Parathyroid adenoma (tissue), 2 donors: ENCODE measurements around the gene AUTS2.

ENCODE experiments used
- H2AFZ ChIP-seq: fragments of 300-600 bp; sonication (generic); one replicate; pipeline ENCODE4 v1.7.0; 2017; ENCODE audit warnings: antibody characterized with exemption, mild to moderate bottlenecking
- H3K27ac ChIP-seq: fragments of 300-600 bp; sonication (generic); one replicate; pipeline ENCODE4 v1.7.0; 2017
- H3K27me3 ChIP-seq: fragments of 300-600 bp; sonication (generic); one replicate; pipeline ENCODE4 v1.7.0; 2017; ENCODE audit warnings: low read length; ENCODE audit not compliant: control insufficient read depth, insufficient read depth
- H3K36me3 ChIP-seq: fragments of 300-600 bp; sonication (generic); one replicate; pipeline ENCODE4 v1.7.0; 2017; ENCODE audit warnings: low read length; ENCODE audit not compliant: control insufficient read depth, insufficient read depth
- H3K4me1 ChIP-seq: fragments of 300-600 bp; sonication (generic); one replicate; pipeline ENCODE4 v1.7.0; 2017; ENCODE audit warnings: control low read depth
- H3K4me2 ChIP-seq: fragments of 300-600 bp; sonication (generic); one replicate; pipeline ENCODE4 v1.7.0; 2017; ENCODE audit warnings: low read length
- H3K4me3 ChIP-seq: fragments of 300-600 bp; sonication (generic); one replicate; pipeline ENCODE4 v1.7.0; 2017; ENCODE audit warnings: low read depth, low read length
- H3K79me2 ChIP-seq: fragments of 300-600 bp; sonication (generic); one replicate; pipeline ENCODE4 v1.7.0; 2017; ENCODE audit warnings: control low read depth
- H3K9ac ChIP-seq: fragments of 300-600 bp; sonication (generic); one replicate; pipeline ENCODE4 v1.7.0; 2017; ENCODE audit warnings: mild to moderate bottlenecking
- H3K9me3 ChIP-seq: fragments of 300-600 bp; sonication (generic); one replicate; pipeline ENCODE4 v1.7.0; 2017; ENCODE audit warnings: low read length; ENCODE audit not compliant: control insufficient read depth
- CTCF ChIP-seq: fragments of 300-600 bp; sonication (generic); IDR thresholded peaks from one replicate; pipeline ENCODE4 v1.7.0; 2017; ENCODE audit warnings: antibody characterized with exemption, mild to moderate bottlenecking
- donor health status: primary hyperparathyroidism.

Gene AUTS2

DNA sequence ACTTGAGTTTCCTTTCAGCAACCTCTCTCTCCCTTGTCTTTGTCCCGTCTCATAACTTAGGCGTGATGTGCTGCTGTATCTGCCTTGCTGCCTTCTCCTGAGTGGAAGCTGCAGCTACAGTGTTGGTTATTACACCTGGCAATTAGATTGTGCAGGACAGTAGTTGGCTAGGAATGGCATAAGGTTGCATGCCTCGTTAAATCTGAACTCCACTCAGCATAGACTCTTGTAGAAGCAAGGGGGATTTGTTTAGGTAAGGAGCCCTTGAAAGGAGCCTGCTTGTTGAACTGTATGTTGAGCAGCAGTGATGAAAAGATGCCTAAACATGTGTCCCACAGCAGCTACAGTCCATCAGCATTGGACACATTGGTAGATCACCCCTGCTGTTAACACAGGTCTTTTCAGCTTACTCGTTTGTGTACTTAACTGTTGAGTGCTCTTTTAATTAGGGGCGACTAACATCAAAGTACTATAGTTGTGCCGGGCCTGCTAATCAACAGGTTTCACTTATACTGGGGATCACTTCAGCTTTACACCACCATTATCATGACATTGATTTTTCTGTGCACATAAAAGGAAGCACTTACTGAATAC, 225.0 kb downstream of the AUTS2 start:
- no peaks in the 10 kb centered on the region for H3K9me3 ChIP-seq
- no peak for TF ChIP-seq CTCF
- H3K36me3 ChIP-seq, result no peaks in the 10 kb centered on the region

DNA sequence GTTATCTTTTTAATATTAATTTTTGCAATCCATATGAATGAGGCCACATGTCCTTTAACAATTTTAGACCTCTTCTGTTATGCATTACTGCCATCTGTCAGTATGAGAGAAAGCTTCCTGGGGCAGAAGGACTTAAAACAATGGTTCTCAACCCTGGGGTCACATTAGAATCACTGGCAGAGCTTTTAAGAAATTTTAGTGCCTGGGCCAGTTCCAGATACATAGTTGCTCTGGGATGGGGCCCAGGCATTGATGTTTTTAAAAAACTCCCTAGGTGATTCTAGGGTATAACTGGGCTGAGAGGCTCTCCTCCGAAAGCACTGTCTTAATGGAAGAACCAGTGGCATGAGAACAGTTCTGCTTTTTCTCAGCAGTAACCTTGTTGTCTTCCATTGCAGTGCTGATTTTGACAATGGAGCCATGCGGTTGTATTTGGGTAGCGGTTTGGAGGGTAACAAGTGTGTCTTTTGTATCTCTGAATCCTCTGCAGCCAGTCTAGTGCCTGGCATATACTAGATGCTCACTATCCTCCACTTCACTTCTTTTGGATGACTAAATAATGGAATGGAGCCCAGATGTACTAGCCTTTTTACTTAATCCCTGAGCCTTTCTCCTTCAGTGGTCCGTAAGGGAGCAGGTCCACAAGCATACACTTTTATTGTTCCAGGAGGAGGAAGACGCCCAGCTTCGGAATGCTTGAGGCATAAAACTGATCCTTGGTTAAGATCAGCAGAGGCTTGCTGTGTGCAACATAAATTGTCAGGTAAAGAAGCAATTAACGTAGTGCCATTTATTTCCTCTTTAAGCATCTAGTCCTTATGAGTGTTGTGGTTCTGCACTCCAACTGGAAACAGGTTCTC, 227.1 kb downstream of the AUTS2 start:
- Histone ChIP-seq H3K79me2 (no peaks in the 10 kb centered on the region), H3K36me3 (no peaks in the 10 kb centered on the region), H3K4me1 (no peaks in the 10 kb centered on the region), H3K27ac (no peak overlapping the region), H3K9ac (no peak overlapping the region), H3K4me2 (no peak overlapping the region), H3K27me3 (no peaks in the 10 kb centered on the region), H2AFZ (no peak overlapping the region), H3K4me3 (no peak overlapping the region), H3K9me3 (no peaks in the 10 kb centered on the region)
- TF ChIP-seq CTCF, result no peak

More for the DNA sequence above, 225.0 kb downstream of the AUTS2 start:
- H2AFZ ChIP-seq, result no peak overlapping the region
- H3K27me3 ChIP-seq, result no peaks in the 10 kb centered on the region
- no peak overlapping the region for H3K27ac ChIP-seq
- H3K4me3 ChIP-seq, result no peak overlapping the region
- H3K4me1 ChIP-seq, result no peaks in the 10 kb centered on the region
- H3K4me2 ChIP-seq, result no peak overlapping the region
- no peaks in the 10 kb centered on the region for H3K79me2 ChIP-seq
- H3K9ac ChIP-seq, result no peak overlapping the region

- no peak overlapping the region for H2AFZ ChIP-seq
- H3K4me3 ChIP-seq, result no peak overlapping the region
- H3K9ac ChIP-seq, result no peak overlapping the region
- H3K27me3 ChIP-seq, result no peaks in the 10 kb centered on the region
- TF ChIP-seq CTCF, result no peak
- H3K36me3 ChIP-seq, result no peaks in the 10 kb centered on the region
- H3K27ac ChIP-seq, result no peak overlapping the region
- H3K4me1 ChIP-seq, result no peaks in the 10 kb centered on the region
- no peaks in the 10 kb centered on the region for H3K79me2 ChIP-seq
- H3K4me2 ChIP-seq, result no peak overlapping the region
- H3K9me3 ChIP-seq, result no peaks in the 10 kb centered on the region
These were observed 228.0 kb downstream of the AUTS2 start for GRCh38 chr7:69826283-69826682.

DNA sequence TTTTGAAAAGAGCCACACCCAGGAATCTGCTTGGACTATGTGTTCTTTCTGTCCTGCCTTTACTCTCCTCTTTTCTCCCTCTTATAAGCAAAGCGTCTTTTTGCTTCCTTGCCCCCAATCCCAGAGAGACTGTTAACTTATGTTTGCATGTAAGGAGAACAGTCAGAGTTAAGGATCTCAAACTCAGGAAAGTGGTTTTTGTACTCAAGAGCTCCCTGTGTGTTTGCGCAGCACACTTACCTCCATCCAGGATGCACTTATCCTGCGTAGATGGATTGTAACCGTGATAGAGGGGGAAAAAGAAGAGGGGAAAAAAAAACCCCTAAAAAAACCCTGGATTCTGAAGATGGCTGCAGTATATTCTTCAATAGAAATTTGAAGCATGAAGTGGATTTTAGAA, 228.9 kb downstream of the AUTS2 start:
- no peak for TF ChIP-seq CTCF
- no peak overlapping the region for H3K9ac ChIP-seq
- no peaks in the 10 kb centered on the region for H3K9me3 ChIP-seq
- H3K79me2 ChIP-seq, result no peaks in the 10 kb centered on the region
- H2AFZ ChIP-seq, result no peak overlapping the region
- no peak overlapping the region for H3K4me3 ChIP-seq
- H3K4me2 ChIP-seq, result no peak overlapping the region
- H3K36me3 ChIP-seq, result no peaks in the 10 kb centered on the region
- no peaks in the 10 kb centered on the region for H3K27me3 ChIP-seq
- no peak overlapping the region for H3K27ac ChIP-seq
- H3K4me1 ChIP-seq, result no peaks in the 10 kb centered on the region
